A673 (cell line): Measurements from ENCODE around the gene EPB41L3. TPM values are rescaled to one million over a fixed set of nuclear protein-coding genes. Genes with fewer than 3 reads are reported as not detected.
"Not testable (repeated sequence)": the region's sequence is repeated elsewhere in the genome, so short reads cannot be mapped to it uniquely, and the experiment has no call there.

Experiments
- BruUV-seq: library from RNA; stranded (reverse); fragments of 400-500 nt; replicated peaks from 2 replicates; lab custom pipeline; 2021; lab: Mats Ljungman, UMichigan
- CTCF ChIA-PET: fragments of 300-600 bp; sonication (Branson Sonifier 250); formaldehyde crosslinking; loops from one replicate; lab custom pipeline; 2022; ENCODE audit warnings: antibody characterized with exemption; lab: Charles Lee
- POLR2A ChIA-PET: fragments of 300-600 bp; sonication (Branson Sonifier 250); formaldehyde crosslinking; loops from one replicate; lab custom pipeline; 2022; ENCODE audit warnings: antibody characterized with exemption; ENCODE audit not compliant: low non-redundant PET; lab: Charles Lee
- DNase-seq: peaks from one replicate; pipeline ENCODE4 v3.0.0-alpha.2; 2015; ENCODE audit warnings: low spot score
- H3K27ac ChIP-seq: fragments of 200-600 bp; sonication (generic); 2 replicates; pipeline ENCODE4 v1.5.1; 2016; ENCODE audit warnings: mixed run types, low read depth, mild to moderate bottlenecking, mixed read lengths, antibody characterized with exemption, low read length; ENCODE audit not compliant: poor library complexity, severe bottlenecking
- H3K27me3 ChIP-seq: fragments of 200-600 bp; sonication (generic); replicated peaks from 2 replicates; pipeline ENCODE4 v1.6.1; 2017; ENCODE audit warnings: mixed run types, low read depth, mild to moderate bottlenecking, mixed read lengths, antibody characterized with exemption, low read length; ENCODE audit not compliant: insufficient read depth, poor library complexity
- H3K36me3 ChIP-seq: fragments of 200-600 bp; sonication (generic); 2 replicates; pipeline ENCODE4 v1.6.1; 2016; ENCODE audit warnings: mixed run types, mild to moderate bottlenecking, mixed read lengths, antibody characterized with exemption, low read length; ENCODE audit not compliant: insufficient read depth, poor library complexity, severe bottlenecking
- H3K4me1 ChIP-seq: fragments of 200-600 bp; sonication (generic); 2 replicates; pipeline ENCODE4 v1.6.1; 2017; ENCODE audit warnings: mixed run types, mild to moderate bottlenecking, mixed read lengths, antibody characterized with exemption, low read length; ENCODE audit not compliant: insufficient read depth, poor library complexity, severe bottlenecking
- H3K4me3 ChIP-seq: fragments of 200-600 bp; sonication (generic); 2 replicates; pipeline ENCODE4 v1.5.1; 2016; ENCODE audit warnings: low read depth, mixed run types, mild to moderate bottlenecking, mixed read lengths, low read length; ENCODE audit not compliant: poor library complexity, severe bottlenecking
- H3K9me3 ChIP-seq: fragments of 200-600 bp; sonication (generic); 2 replicates; pipeline ENCODE4 v1.6.1; 2016; ENCODE audit warnings: mixed run types, low read depth, mild to moderate bottlenecking, mixed read lengths, antibody characterized with exemption, low read length; ENCODE audit not compliant: poor library complexity, severe bottlenecking
- EZH2 ChIP-seq: fragments of 200-600 bp; sonication (generic); IDR thresholded peaks from 2 replicates; pipeline ENCODE4 v1.6.1; 2017; ENCODE audit warnings: borderline replicate concordance, low read depth, mild to moderate bottlenecking, mixed read lengths, antibody characterized with exemption, low read length; ENCODE audit not compliant: poor library complexity, severe bottlenecking
- intact Hi-C: fragments of 100-400 bp; cut with micrococcal nuclease; formaldehyde crosslinking; loops from one replicate; pipeline ENCODE4 v1.10.0; 2022; ENCODE audit not compliant: unreplicated experiment
- total RNA-seq: library from RNA; stranded (reverse); gene quantifications from 2 replicates; pipeline ENCODE4 v1.2.3, GENCODE V29; 2021
- TF ChIP-seq, protein P1 (sequence below): fragments of 300-800, 200-600 bp; sonication (generic); conservative IDR thresholded peaks from 2 replicates; pipeline ENCODE4 v1.5.1; 2017; ENCODE audit warnings: low read depth, mild to moderate bottlenecking, antibody characterized with exemption, low read length, moderate library complexity, mixed read lengths

The EPB41L3 gene
- total RNA-seq, 1 experiment from 2014 or later = 0.86 TPM

DNA sequence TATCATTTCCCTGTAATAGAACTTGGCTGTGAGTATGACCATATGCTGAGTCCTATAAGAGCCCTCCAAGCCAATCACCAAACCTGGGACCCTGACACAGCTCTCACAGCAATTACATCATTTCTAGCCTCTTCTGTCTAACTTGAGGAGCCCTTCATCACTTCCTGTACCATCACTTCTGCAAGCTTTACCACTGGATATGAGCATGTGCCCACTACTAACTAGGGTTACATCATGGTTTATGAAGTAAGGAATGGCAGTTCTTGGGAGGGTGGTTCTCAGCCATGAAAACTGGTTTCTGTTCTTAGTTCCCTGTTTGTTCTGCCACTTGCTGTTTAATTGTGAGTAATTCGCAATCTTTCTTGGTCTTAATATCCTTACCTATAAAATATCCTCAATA, 31.0 kb upstream of the EPB41L3 start:
- no peak for DNase-seq
- H3K9me3 ChIP-seq = no peaks in the 10 kb centered on the region
- ChIA-PET POLR2A (no interaction called here), CTCF (no interaction called here)
- intact Hi-C loops = no loop called here
- H3K27me3 ChIP-seq = peaks cover 13% of the 10 kb centered on the region
- no peak overlapping the region for H3K4me3 ChIP-seq
- no TSS peak for BruUV-seq
- no peaks in the 10 kb centered on the region for H3K36me3 ChIP-seq
- TF ChIP-seq EZH2 = no peak
- TF ChIP-seq, protein P1, sequence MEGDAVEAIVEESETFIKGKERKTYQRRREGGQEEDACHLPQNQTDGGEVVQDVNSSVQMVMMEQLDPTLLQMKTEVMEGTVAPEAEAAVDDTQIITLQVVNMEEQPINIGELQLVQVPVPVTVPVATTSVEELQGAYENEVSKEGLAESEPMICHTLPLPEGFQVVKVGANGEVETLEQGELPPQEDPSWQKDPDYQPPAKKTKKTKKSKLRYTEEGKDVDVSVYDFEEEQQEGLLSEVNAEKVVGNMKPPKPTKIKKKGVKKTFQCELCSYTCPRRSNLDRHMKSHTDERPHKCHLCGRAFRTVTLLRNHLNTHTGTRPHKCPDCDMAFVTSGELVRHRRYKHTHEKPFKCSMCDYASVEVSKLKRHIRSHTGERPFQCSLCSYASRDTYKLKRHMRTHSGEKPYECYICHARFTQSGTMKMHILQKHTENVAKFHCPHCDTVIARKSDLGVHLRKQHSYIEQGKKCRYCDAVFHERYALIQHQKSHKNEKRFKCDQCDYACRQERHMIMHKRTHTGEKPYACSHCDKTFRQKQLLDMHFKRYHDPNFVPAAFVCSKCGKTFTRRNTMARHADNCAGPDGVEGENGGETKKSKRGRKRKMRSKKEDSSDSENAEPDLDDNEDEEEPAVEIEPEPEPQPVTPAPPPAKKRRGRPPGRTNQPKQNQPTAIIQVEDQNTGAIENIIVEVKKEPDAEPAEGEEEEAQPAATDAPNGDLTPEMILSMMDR = no peak
- no peaks in the 10 kb centered on the region for H3K4me1 ChIP-seq
- no peak overlapping the region for H3K27ac ChIP-seq

DNA sequence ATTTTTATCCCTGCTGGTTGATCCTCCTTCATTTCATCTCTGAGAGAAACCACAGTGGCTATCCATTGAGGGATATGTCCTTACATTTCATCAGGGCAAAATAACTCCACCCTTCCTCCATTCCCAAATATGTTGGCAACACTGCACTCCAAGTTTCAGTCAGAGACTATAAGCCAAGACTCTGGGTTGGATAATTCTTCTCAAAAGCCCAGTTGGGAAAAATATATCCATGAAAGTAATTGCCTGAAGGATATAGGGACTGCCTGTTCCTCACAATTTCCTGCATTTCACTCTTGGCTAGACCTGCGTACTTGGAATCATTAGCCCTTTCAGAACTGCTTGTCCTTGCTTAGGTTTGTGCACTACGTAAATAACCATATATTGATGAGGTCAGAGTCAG, 27.9 kb upstream of the EPB41L3 start:
- Histone ChIP-seq H3K4me3 (no peak overlapping the region), H3K36me3 (no peaks in the 10 kb centered on the region), H3K27ac (no peak overlapping the region), H3K9me3 (no peaks in the 10 kb centered on the region), H3K4me1 (no peaks in the 10 kb centered on the region), H3K27me3 (peaks cover 13% of the 10 kb centered on the region)
- ChIA-PET CTCF (no interaction called here), POLR2A (no interaction called here)
- intact Hi-C loops = no loop called here
- TF ChIP-seq, protein P1 = no peak
- no peak for TF ChIP-seq EZH2
- no peak for DNase-seq
- no TSS peak for BruUV-seq

DNA sequence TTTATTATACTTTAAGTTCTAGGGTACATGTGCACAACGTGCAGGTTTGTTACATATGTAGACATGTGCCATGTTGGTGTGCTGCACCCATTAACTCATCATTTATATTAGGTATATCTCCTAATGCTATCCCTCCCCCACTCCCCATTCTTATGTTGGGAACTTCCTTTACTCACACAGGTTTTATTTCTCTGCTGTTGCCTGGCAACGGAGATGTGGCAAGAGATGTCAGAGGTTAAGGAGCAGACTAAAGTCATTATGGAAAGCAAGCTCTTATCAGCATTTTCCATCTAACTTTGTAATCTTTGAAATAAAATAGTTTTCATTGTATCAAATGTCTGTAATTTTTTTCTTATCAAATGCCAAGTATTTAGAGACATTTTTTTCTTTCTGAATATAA, 26.8 kb upstream of the EPB41L3 start:
- H3K27ac ChIP-seq, BruUV-seq, H3K4me1 ChIP-seq, intact Hi-C loops, H3K36me3 ChIP-seq, DNase-seq, H3K9me3 ChIP-seq, CTCF ChIA-PET, POLR2A ChIA-PET, H3K4me3 ChIP-seq: not testable (repeated sequence)
- H3K27me3 ChIP-seq = peaks cover 13% of the 10 kb centered on the region

DNA sequence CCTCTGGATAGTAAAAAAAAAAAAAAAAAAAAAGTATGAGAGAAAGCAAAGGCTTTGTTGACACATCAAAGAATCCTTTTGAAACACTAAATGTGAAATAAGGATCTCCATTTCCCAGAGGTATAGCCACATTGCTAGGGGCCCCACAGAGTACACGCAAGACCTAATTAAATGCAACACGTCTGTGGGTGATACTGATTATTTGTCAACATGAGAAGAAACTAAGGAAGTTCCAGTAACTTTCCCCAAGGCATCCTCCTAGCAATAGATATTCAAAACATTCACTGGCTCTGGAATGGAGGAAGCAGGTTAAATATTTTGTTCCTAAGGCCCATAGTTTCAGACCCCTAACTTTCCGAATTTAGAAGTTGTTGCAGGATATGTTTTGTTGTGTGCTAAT, 24.6 kb upstream of the EPB41L3 start:
- no peak overlapping the region for H3K4me3 ChIP-seq
- no peak overlapping the region for H3K27ac ChIP-seq
- TF ChIP-seq, protein P1 = no peak
- no peak for TF ChIP-seq EZH2
- ChIA-PET POLR2A (no interaction called here), CTCF (no interaction called here)
- no peaks in the 10 kb centered on the region for H3K9me3 ChIP-seq
- peaks cover 19% of the 10 kb centered on the region for H3K27me3 ChIP-seq
- intact Hi-C loops = no loop called here
- DNase-seq = no peak
- BruUV-seq = no TSS peak
- no peaks in the 10 kb centered on the region for H3K4me1 ChIP-seq
- H3K36me3 ChIP-seq = no peaks in the 10 kb centered on the region
